Memory B cell (primary cell): ENCODE measurements around the gene IL17RD.

ENCODE experiments used
- ATAC-seq: fragments of 150-1000 bp; cut with Tn5 transposase; 2 replicates; pipeline ENCODE4 v1.10.0; 2021; ENCODE audit warnings: low read depth, mild to moderate bottlenecking, moderate library complexity
- DNase-seq, 2 donors: peaks; one replicate each; pipeline ENCODE4 v3.0.0; 2022; ENCODE audit warnings: low spot score in 2 of 2
- H3K27ac Mint-ChIP-seq: one replicate; pipeline ENCODE4 v1.8.0; 2022; ENCODE audit warnings: mild to moderate bottlenecking, moderate library complexity, mixed read lengths
- H3K27me3 Mint-ChIP-seq: one replicate; pipeline ENCODE4 v1.8.0; 2022; ENCODE audit warnings: mixed read lengths
- H3K36me3 Mint-ChIP-seq: one replicate; pipeline ENCODE4 v1.8.0; 2022; ENCODE audit warnings: mild to moderate bottlenecking, mixed read lengths
- H3K4me1 Mint-ChIP-seq: one replicate; pipeline ENCODE4 v1.8.0; 2022; ENCODE audit warnings: mixed read lengths
- H3K4me3 Mint-ChIP-seq: one replicate; pipeline ENCODE4 v1.8.0; 2022; ENCODE audit warnings: mild to moderate bottlenecking, moderate library complexity, mixed read lengths
- H3K9me3 Mint-ChIP-seq: one replicate; pipeline ENCODE4 v1.8.0; 2022; ENCODE audit warnings: mixed read lengths

The IL17RD gene

DNA sequence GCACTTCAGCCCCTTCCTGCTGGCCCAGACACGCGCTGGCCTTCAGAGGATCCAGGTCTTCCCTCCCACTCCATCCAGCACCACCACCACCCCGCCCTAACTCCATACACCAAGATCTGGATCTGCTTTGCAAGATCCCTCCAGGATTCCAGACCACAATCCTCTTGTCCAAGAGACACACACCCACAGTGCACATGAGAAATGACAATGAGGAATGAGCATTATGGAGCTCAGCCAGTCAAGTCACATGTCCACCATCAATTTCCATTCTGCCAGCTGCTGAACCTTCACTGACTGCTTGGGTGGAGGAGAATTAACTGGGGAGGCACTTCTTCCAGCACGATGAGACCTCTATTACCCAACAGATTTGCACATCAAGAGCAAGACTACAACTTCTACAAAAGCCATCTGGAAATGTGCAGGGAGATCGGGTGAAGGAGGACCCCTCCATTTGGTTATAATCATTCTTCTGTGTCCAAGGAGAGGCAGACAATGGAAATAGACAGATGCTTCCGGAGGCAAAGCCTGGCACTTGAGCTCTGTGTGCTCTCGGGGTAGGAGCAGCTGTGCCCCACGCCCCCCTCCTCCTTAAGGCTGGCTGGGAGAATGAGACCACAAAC is 117.0 kb downstream of the IL17RD start:
- H3K9me3 Mint-ChIP-seq = no peaks in the 10 kb centered on the region
- H3K4me3 Mint-ChIP-seq = no peak overlapping the region

DNA sequence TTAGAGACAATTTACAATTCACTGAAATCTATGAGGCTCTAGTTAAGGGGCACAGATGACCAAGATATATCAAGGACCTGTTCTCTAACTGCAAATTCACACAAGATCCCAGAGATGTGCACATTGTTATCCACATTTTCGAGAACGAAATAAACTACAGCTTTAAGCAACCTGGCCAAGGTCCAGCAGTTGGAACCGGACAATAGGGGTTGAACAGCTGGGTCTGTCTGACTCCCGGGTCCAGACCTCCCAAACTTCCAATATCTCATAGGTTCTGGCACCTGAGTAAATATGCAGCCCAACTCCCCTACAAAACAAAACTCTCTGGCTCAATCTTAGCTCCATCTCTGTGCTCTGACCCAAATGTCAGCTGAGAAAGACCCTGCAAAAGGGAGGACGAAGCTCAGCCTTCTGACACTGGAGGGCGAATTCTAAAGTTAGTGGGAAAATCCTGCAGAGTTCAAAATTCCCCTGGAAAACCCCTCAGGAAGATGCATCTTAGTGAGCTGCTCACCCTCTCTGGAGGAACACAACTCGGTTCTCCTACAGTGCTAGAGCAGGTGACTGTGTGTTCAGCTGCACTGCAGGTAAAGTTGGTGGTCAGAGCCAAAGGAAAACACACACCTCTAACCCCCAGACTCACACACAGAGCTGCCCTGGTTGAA is 118.9 kb downstream of the IL17RD start:
- Mint-ChIP-seq H3K4me1 (no peaks in the 10 kb centered on the region), H3K9me3 (no peaks in the 10 kb centered on the region), H3K4me3 (no peak overlapping the region), H3K27me3 (no peaks in the 10 kb centered on the region), H3K27ac (no peak overlapping the region), H3K36me3 (no peaks in the 10 kb centered on the region)
- no peak for ATAC-seq
- DNase-seq = no peak

More for the DNA sequence above, 117.0 kb downstream of the IL17RD start:
- H3K27ac Mint-ChIP-seq = no peak overlapping the region
- ATAC-seq = no peak
- peaks cover 1% of the 10 kb centered on the region for H3K27me3 Mint-ChIP-seq
- no peaks in the 10 kb centered on the region for H3K4me1 Mint-ChIP-seq
- no peaks in the 10 kb centered on the region for H3K36me3 Mint-ChIP-seq
- DNase-seq = no peak

GRCh38 chr3:57043518-57043917 is 121.6 kb downstream of the IL17RD start:
- Mint-ChIP-seq H3K36me3 (no peaks in the 10 kb centered on the region), H3K4me1 (peaks cover 4% of the 10 kb centered on the region), H3K27ac (no peak overlapping the region), H3K4me3 (no peak overlapping the region), H3K9me3 (no peaks in the 10 kb centered on the region), H3K27me3 (peaks cover 14% of the 10 kb centered on the region)
- ATAC-seq (no peak), DNase-seq (no peak)

DNA sequence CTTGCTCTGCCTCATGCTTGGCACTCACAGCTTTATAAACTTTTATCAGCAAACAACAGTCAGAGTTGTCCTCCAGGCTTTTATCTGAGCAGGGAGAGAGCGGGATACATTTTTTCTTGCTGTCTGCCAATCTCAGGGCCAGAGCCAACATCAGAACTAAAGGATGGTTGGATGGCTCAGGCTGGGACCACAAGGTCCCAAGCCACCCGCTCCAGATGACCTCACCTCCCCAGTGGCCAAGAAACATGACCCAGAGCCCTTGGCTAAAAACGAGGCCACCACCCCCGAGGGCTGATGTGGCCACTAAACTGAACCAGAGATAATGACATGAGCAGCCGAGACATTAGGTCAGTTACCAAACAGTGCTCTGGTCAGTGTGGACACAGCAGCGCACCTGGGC is 123.5 kb downstream of the IL17RD start:
- DNase-seq (no peak), ATAC-seq (no peak)
- H3K9me3 Mint-ChIP-seq = no peaks in the 10 kb centered on the region
- H3K27me3 Mint-ChIP-seq = peaks cover 14% of the 10 kb centered on the region
- no peak overlapping the region for H3K27ac Mint-ChIP-seq
- H3K4me1 Mint-ChIP-seq = peaks cover 4% of the 10 kb centered on the region
- H3K36me3 Mint-ChIP-seq = no peaks in the 10 kb centered on the region
- H3K4me3 Mint-ChIP-seq = no peak overlapping the region
